Forelimb muscle (tissue), 1 donor: ENCODE measurements around the gene ACSL3. TPM values are rescaled to one million over a fixed set of nuclear protein-coding genes. Genes with fewer than 3 reads are reported as not detected.

Experiments used
- DNase-seq: peaks from one replicate; pipeline ENCODE4 v3.0.0-alpha.2; 2013; ENCODE audit warnings: low read depth
- polyA plus RNA-seq: library from polyadenylated mRNA; unstranded; fragments of 120-200 nt; gene quantifications from one replicate; pipeline ENCODE4 v1.2.1, GENCODE V29; 2013; ENCODE audit not compliant: insufficient read length

The ACSL3 gene
- polyA plus RNA-seq, 1 donor = 44.7 TPM

GRCh38 chr2:222878877-222879603 is 18.2 kb downstream of the ACSL3 start:
- DNase-seq = no peak

GRCh38 chr2:222879604-222879933 is 18.7 kb downstream of the ACSL3 start:
- no peak for DNase-seq

- DNase-seq = no peak
Observed at GRCh38 chr2:222882484-222882928, 21.7 kb downstream of the ACSL3 start.

- no peak for DNase-seq
Observed at GRCh38 chr2:222883420-222883819, 22.6 kb downstream of the ACSL3 start.

- no peak for DNase-seq
Observed at GRCh38 chr2:222884114-222884771, 23.4 kb downstream of the ACSL3 start.

GRCh38 chr2:222884805-222885424 is 24.1 kb downstream of the ACSL3 start:
- no peak for DNase-seq

- DNase-seq = no peak
Observed at GRCh38 chr2:222887124-222887523, 26.3 kb downstream of the ACSL3 start.

GRCh38 chr2:222888716-222889115 is 27.9 kb downstream of the ACSL3 start:
- DNase-seq = no peak

- DNase-seq = no peak
Observed at GRCh38 chr2:222891890-222892289, 31.1 kb downstream of the ACSL3 start.

GRCh38 chr2:222892321-222892720 is 31.5 kb downstream of the ACSL3 start:
- DNase-seq = no peak

- DNase-seq = no peak
Observed at GRCh38 chr2:222892761-222893160, 31.9 kb downstream of the ACSL3 start.

- DNase-seq = no peak
Observed at GRCh38 chr2:222893716-222894115, 32.9 kb downstream of the ACSL3 start.

- no peak for DNase-seq
Observed at GRCh38 chr2:222895144-222895543, 34.3 kb downstream of the ACSL3 start.

- DNase-seq = no peak
Observed at GRCh38 chr2:222897898-222898297, 37.1 kb downstream of the ACSL3 start.

- DNase-seq = no peak
Observed at GRCh38 chr2:222899413-222900181, 38.8 kb downstream of the ACSL3 start.

- DNase-seq = no peak
Observed at GRCh38 chr2:222900354-222900753, 39.5 kb downstream of the ACSL3 start.

GRCh38 chr2:222902660-222903059 is 41.8 kb downstream of the ACSL3 start:
- DNase-seq = no peak

- DNase-seq = no peak
Observed at GRCh38 chr2:222903234-222904220, 42.7 kb downstream of the ACSL3 start.

GRCh38 chr2:222904557-222905258 is 43.9 kb downstream of the ACSL3 start:
- DNase-seq = no peak

- no peak for DNase-seq
Observed at GRCh38 chr2:222907048-222907447, 46.2 kb downstream of the ACSL3 start.
